PFSK-1 (cell line): ENCODE results near the gene TEPSIN.

Experiments
- FOXP2 ChIP-seq: optimal IDR thresholded peaks from 2 replicates; pipeline ENCODE3; 2011; ENCODE audit warnings: borderline replicate concordance, control low read depth, inconsistent platforms; ENCODE audit not compliant: insufficient read depth; ENCODE audit errors: extremely low read length, extremely low read depth
- POLR2AphosphoS5 ChIP-seq: IDR thresholded peaks from 2 replicates; pipeline ENCODE4 v1.6.1; 2012; ENCODE audit warnings: low read depth, mild to moderate bottlenecking, control low read depth, low read length, moderate library complexity
- SIN3A ChIP-seq: IDR thresholded peaks from 2 replicates; pipeline ENCODE4 v1.6.1; 2012; ENCODE audit warnings: mild to moderate bottlenecking, low read length, moderate library complexity, borderline replicate concordance; ENCODE audit not compliant: insufficient read depth
- TAF1 ChIP-seq: IDR thresholded peaks from 2 replicates; pipeline ENCODE4 v1.6.1; 2012; ENCODE audit warnings: low read length, control low read depth, borderline replicate concordance; ENCODE audit not compliant: insufficient read depth
- TF ChIP-seq, protein P1 (sequence below), 2 experiments: IDR thresholded peaks; 2 replicates each; pipeline versions ENCODE4 v1.6.1 to v1.8.0; 2011 to 2012; ENCODE audit warnings: low read depth in 2 of 2, low read length in 2 of 2, control low read depth in 1 of 2, inconsistent platforms in 1 of 2, mild to moderate bottlenecking in 1 of 2, moderate library complexity in 1 of 2; ENCODE audit not compliant: insufficient read depth in 1 of 2

- TF ChIP-seq POLR2AphosphoS5 = no peak
- no peak for TF ChIP-seq SIN3A
- TF ChIP-seq, protein P1, sequence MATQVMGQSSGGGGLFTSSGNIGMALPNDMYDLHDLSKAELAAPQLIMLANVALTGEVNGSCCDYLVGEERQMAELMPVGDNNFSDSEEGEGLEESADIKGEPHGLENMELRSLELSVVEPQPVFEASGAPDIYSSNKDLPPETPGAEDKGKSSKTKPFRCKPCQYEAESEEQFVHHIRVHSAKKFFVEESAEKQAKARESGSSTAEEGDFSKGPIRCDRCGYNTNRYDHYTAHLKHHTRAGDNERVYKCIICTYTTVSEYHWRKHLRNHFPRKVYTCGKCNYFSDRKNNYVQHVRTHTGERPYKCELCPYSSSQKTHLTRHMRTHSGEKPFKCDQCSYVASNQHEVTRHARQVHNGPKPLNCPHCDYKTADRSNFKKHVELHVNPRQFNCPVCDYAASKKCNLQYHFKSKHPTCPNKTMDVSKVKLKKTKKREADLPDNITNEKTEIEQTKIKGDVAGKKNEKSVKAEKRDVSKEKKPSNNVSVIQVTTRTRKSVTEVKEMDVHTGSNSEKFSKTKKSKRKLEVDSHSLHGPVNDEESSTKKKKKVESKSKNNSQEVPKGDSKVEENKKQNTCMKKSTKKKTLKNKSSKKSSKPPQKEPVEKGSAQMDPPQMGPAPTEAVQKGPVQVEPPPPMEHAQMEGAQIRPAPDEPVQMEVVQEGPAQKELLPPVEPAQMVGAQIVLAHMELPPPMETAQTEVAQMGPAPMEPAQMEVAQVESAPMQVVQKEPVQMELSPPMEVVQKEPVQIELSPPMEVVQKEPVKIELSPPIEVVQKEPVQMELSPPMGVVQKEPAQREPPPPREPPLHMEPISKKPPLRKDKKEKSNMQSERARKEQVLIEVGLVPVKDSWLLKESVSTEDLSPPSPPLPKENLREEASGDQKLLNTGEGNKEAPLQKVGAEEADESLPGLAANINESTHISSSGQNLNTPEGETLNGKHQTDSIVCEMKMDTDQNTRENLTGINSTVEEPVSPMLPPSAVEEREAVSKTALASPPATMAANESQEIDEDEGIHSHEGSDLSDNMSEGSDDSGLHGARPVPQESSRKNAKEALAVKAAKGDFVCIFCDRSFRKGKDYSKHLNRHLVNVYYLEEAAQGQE (IDR thresholded peaks at IDR 0.05; ENCODE audit: insufficient read depth in 1 of 2, low read depth in 2 of 2, low read length in 2 of 2) = no peak
- TF ChIP-seq TAF1 = no peak
- TF ChIP-seq FOXP2 = no peak
Observed at GRCh38 chr17:81239714-81240555, 1.1 kb upstream of the TEPSIN start.
